ENCODE measurements around the gene PGM1.
"Not testable (repeated sequence)": the region's sequence is repeated elsewhere in the genome, so short reads cannot be mapped to it uniquely, and the experiment has no call there.

PGM1 gene

GRCh38 chr1:63593303-63593885, at the start of gene PGM1:
TSS of gene PGM1 (plus strand) at chr1:63593411. CDS start at chr1:63593489, 78 bp downstream.
- DNase-seq, result peak; percentile 76

- no peak for DNase-seq
Observed at GRCh38 chr1:63545780-63546179, 47.4 kb upstream of the PGM1 start.

- no peak for DNase-seq
Observed at GRCh38 chr1:63547621-63548294, 45.5 kb upstream of the PGM1 start.

GRCh38 chr1:63548303-63548702, 44.9 kb upstream of the PGM1 start:
- no peak for DNase-seq

- no peak for DNase-seq
Observed at GRCh38 chr1:63548877-63549276, 44.3 kb upstream of the PGM1 start.

- DNase-seq, result no peak
Observed at GRCh38 chr1:63555480-63555879, 37.7 kb upstream of the PGM1 start.

- DNase-seq, result no peak
Observed at GRCh38 chr1:63557365-63557987, 35.7 kb upstream of the PGM1 start.

GRCh38 chr1:63559357-63559756, 33.9 kb upstream of the PGM1 start:
- no peak for DNase-seq

GRCh38 chr1:63563745-63564144, 29.5 kb upstream of the PGM1 start:
- DNase-seq, result no peak

- DNase-seq, result no peak
Observed at GRCh38 chr1:63569068-63569467, 24.1 kb upstream of the PGM1 start.

GRCh38 chr1:63569640-63570316, 23.4 kb upstream of the PGM1 start:
- DNase-seq, result no peak

- DNase-seq, result not testable (repeated sequence)
Observed at GRCh38 chr1:63572686-63573085, 20.5 kb upstream of the PGM1 start.

GRCh38 chr1:63574203-63574796, 18.9 kb upstream of the PGM1 start:
- not testable (repeated sequence) for DNase-seq

- DNase-seq, result no peak
Observed at GRCh38 chr1:63575340-63575826, 17.8 kb upstream of the PGM1 start.

GRCh38 chr1:63586326-63586725, 6.9 kb upstream of the PGM1 start:
- not testable (repeated sequence) for DNase-seq

- DNase-seq, result no peak
Observed at GRCh38 chr1:63590166-63590560, 3.0 kb upstream of the PGM1 start.

- no peak for DNase-seq
Observed at GRCh38 chr1:63592536-63593302, 492 bp upstream of the PGM1 start.

- DNase-seq, result peak; percentile 73
Observed at GRCh38 chr1:63593886-63594605, 835 bp downstream of the PGM1 start.

GRCh38 chr1:63595435-63595834, 2.2 kb downstream of the PGM1 start:
- DNase-seq, result no peak

GRCh38 chr1:63599799-63600198, 6.6 kb downstream of the PGM1 start:
- no peak for DNase-seq

GRCh38 chr1:63600248-63600647, 7.0 kb downstream of the PGM1 start:
- DNase-seq, result no peak

GRCh38 chr1:63601061-63601460, 7.8 kb downstream of the PGM1 start:
- no peak for DNase-seq

All from activated CD4-positive, CD25-positive, alpha-beta regulatory T cell treated with anti-CD3 and anti-CD28 coated beads, Interleukin-2, amount 50 U/mL, for 72 hours (primary cell).